ENCODE data around the gene MARCHF3.
"Not testable (repeated sequence)": the region's sequence is repeated elsewhere in the genome, so short reads cannot be mapped to it uniquely, and the experiment has no call there.

The MARCHF3 gene

GRCh38 chr5:126914801-126915436, 115.4 kb downstream of the MARCHF3 start:
- no peak overlapping the region for H3K4me2 ChIP-seq
- no peaks in the 10 kb centered on the region for H3K79me2 ChIP-seq (ENCODE audit: insufficient read depth, low read depth)
- H3K36me3 ChIP-seq (ENCODE audit: insufficient read depth) = no peaks in the 10 kb centered on the region
- H3K27me3 ChIP-seq (ENCODE audit: insufficient read depth, low read depth) = no peaks in the 10 kb centered on the region
- H3K9ac ChIP-seq = no peak overlapping the region
- TF ChIP-seq CTCF (conservative IDR thresholded peaks at IDR 0.05; ENCODE audit: low read depth, low read length) = no peak
- H3K27ac ChIP-seq = no peak overlapping the region
- H3K4me1 ChIP-seq (ENCODE audit: low read depth, poor library complexity, severe bottlenecking) = peaks cover 8% of the 10 kb centered on the region
- no peaks in the 10 kb centered on the region for H4K20me1 ChIP-seq (ENCODE audit: insufficient read depth)
- no peak overlapping the region for H2AFZ ChIP-seq (ENCODE audit: low read depth)
- H3K4me3 ChIP-seq (IDR thresholded peaks at IDR 0.05; ENCODE audit: insufficient read depth, low read depth, low read length) = no peak overlapping the region

GRCh38 chr5:126912616-126913200, 117.7 kb downstream of the MARCHF3 start:
- Histone ChIP-seq H3K9ac (no peak overlapping the region), H3K4me3 (IDR thresholded peaks at IDR 0.05; ENCODE audit: insufficient read depth, low read depth, low read length) (no peak overlapping the region), H3K4me1 (ENCODE audit: low read depth, poor library complexity, severe bottlenecking) (peaks cover 8% of the 10 kb centered on the region), H3K79me2 (ENCODE audit: insufficient read depth, low read depth) (no peaks in the 10 kb centered on the region), H3K27ac (no peak overlapping the region), H4K20me1 (ENCODE audit: insufficient read depth) (no peaks in the 10 kb centered on the region), H3K36me3 (ENCODE audit: insufficient read depth) (no peaks in the 10 kb centered on the region), H3K4me2 (no peak overlapping the region), H2AFZ (ENCODE audit: low read depth) (no peak overlapping the region), H3K27me3 (ENCODE audit: insufficient read depth, low read depth) (no peaks in the 10 kb centered on the region)
- TF ChIP-seq CTCF (conservative IDR thresholded peaks at IDR 0.05; ENCODE audit: low read depth, low read length) = no peak

GRCh38 chr5:126911986-126912385, 118.4 kb downstream of the MARCHF3 start:
- Histone ChIP-seq H3K36me3 (ENCODE audit: insufficient read depth) (no peaks in the 10 kb centered on the region), H3K9ac (no peak overlapping the region), H3K4me2 (no peak overlapping the region), H3K27me3 (ENCODE audit: insufficient read depth, low read depth) (no peaks in the 10 kb centered on the region), H2AFZ (ENCODE audit: low read depth) (no peak overlapping the region), H3K27ac (no peak overlapping the region), H4K20me1 (ENCODE audit: insufficient read depth) (no peaks in the 10 kb centered on the region), H3K4me1 (ENCODE audit: low read depth, poor library complexity, severe bottlenecking) (peaks cover 8% of the 10 kb centered on the region), H3K79me2 (ENCODE audit: insufficient read depth, low read depth) (no peaks in the 10 kb centered on the region), H3K4me3 (IDR thresholded peaks at IDR 0.05; ENCODE audit: insufficient read depth, low read depth, low read length) (no peak overlapping the region)
- TF ChIP-seq CTCF (conservative IDR thresholded peaks at IDR 0.05; ENCODE audit: low read depth, low read length) = no peak

GRCh38 chr5:126909856-126910255, 120.5 kb downstream of the MARCHF3 start:
- no peak overlapping the region for H3K9ac ChIP-seq
- H3K27ac ChIP-seq = no peak overlapping the region
- no peaks in the 10 kb centered on the region for H3K79me2 ChIP-seq (ENCODE audit: insufficient read depth, low read depth)
- H2AFZ ChIP-seq (ENCODE audit: low read depth) = no peak overlapping the region
- no peaks in the 10 kb centered on the region for H4K20me1 ChIP-seq (ENCODE audit: insufficient read depth)
- H3K36me3 ChIP-seq (ENCODE audit: insufficient read depth) = no peaks in the 10 kb centered on the region
- TF ChIP-seq CTCF (conservative IDR thresholded peaks at IDR 0.05; ENCODE audit: low read depth, low read length) = no peak
- H3K4me1 ChIP-seq (ENCODE audit: low read depth, poor library complexity, severe bottlenecking) = peaks cover 8% of the 10 kb centered on the region
- H3K4me3 ChIP-seq (IDR thresholded peaks at IDR 0.05; ENCODE audit: insufficient read depth, low read depth, low read length) = no peak overlapping the region
- H3K4me2 ChIP-seq = no peak overlapping the region
- no peaks in the 10 kb centered on the region for H3K27me3 ChIP-seq (ENCODE audit: insufficient read depth, low read depth)

- H3K4me3 ChIP-seq (IDR thresholded peaks at IDR 0.05; ENCODE audit: insufficient read depth, low read depth, low read length); H3K27me3 ChIP-seq (ENCODE audit: insufficient read depth, low read depth); H3K27ac ChIP-seq; H2AFZ ChIP-seq (ENCODE audit: low read depth); H3K9ac ChIP-seq; H4K20me1 ChIP-seq (ENCODE audit: insufficient read depth); H3K79me2 ChIP-seq (ENCODE audit: insufficient read depth, low read depth); H3K36me3 ChIP-seq (ENCODE audit: insufficient read depth); H3K4me2 ChIP-seq; H3K4me1 ChIP-seq (ENCODE audit: low read depth, poor library complexity, severe bottlenecking): not testable (repeated sequence)
These were observed 126.0 kb downstream of the MARCHF3 start for GRCh38 chr5:126904407-126904806.
